ENCODE measurements around the gene CYLC2. TPM values are rescaled to one million over a fixed set of nuclear protein-coding genes. Genes with fewer than 3 reads are reported as not detected.

CYLC2 gene
- total RNA-seq: not detected

- no peak within 1 kb of the TSS for H3K4me3 Mint-ChIP-seq
- no peak for ATAC-seq
- no peaks in the 10 kb centered on the region for H3K4me1 Mint-ChIP-seq (ENCODE audit: low read depth)
- no peaks in the 10 kb centered on the region for H3K27me3 Mint-ChIP-seq (ENCODE audit: low read depth)
- no peaks in the 10 kb centered on the region for H3K9me3 Mint-ChIP-seq
- DNase-seq: no peak
- H3K36me3 Mint-ChIP-seq (ENCODE audit: insufficient read depth): no peaks in the 10 kb centered on the region
Observed at GRCh38 chr9:102995033-102995432, at the start of gene CYLC2. CYLC2 (plus strand) TSS chr9:102995333; CDS start chr9:102995381, 48 bp downstream.

DNA sequence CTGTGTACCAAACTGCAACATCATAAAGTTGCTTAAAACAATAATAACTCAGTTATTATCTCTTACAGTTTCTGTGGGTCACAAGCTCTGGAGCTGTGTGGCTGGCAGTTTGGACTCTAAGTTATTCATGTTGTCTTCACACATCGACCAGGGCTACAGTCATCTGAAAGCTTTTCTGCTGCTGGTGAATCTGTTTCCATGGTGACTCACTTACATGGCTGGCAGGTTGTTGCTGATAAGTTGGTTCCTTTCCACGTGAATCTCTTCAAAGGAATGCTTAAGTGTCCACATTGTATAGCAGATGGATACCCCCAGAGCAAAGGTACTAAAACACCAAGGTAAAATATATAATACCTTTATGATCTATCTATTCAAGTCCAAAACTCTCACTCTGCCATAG, 44.8 kb upstream of the CYLC2 start:
- Mint-ChIP-seq H3K36me3 (ENCODE audit: insufficient read depth) (no peaks in the 10 kb centered on the region), H3K9me3 (peaks cover 5% of the 10 kb centered on the region), H3K27me3 (ENCODE audit: low read depth) (no peaks in the 10 kb centered on the region), H3K4me3 (no peak overlapping the region), H3K4me1 (ENCODE audit: low read depth) (no peaks in the 10 kb centered on the region)
- no peak for ATAC-seq
- no peak for DNase-seq

GRCh38 chr9:102966999-102967398, 28.1 kb upstream of the CYLC2 start:
- Mint-ChIP-seq H3K4me3 (no peak overlapping the region), H3K27me3 (ENCODE audit: low read depth) (no peaks in the 10 kb centered on the region), H3K36me3 (ENCODE audit: insufficient read depth) (no peaks in the 10 kb centered on the region), H3K4me1 (ENCODE audit: low read depth) (no peaks in the 10 kb centered on the region), H3K9me3 (peaks cover 28% of the 10 kb centered on the region)
- no peak for ATAC-seq
- DNase-seq: no peak

DNA sequence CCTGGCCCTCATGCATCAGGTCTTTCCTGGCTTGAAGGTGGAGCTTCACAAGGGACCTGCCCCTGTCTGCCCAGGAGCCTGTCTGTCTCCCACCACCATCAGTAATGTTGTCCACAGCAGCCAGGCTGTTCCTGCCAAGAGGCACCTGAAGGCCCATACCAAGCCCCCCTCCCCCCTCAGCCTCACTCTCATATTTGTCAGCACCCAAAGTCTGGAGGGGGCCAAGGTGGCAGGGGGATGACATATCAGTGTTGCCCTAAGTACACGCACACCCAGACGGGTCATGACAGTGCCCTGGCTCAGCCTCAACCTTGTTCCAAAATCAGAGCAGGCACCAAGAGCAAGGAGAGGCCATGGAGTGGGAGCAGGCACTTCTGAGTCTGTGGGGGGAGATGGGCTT, 27.2 kb upstream of the CYLC2 start:
- no peaks in the 10 kb centered on the region for H3K27me3 Mint-ChIP-seq (ENCODE audit: low read depth)
- no peaks in the 10 kb centered on the region for H3K36me3 Mint-ChIP-seq (ENCODE audit: insufficient read depth)
- no peak overlapping the region for H3K4me3 Mint-ChIP-seq
- no peak for ATAC-seq
- H3K4me1 Mint-ChIP-seq (ENCODE audit: low read depth): no peaks in the 10 kb centered on the region
- DNase-seq: no peak
- peaks cover 30% of the 10 kb centered on the region for H3K9me3 Mint-ChIP-seq

DNA sequence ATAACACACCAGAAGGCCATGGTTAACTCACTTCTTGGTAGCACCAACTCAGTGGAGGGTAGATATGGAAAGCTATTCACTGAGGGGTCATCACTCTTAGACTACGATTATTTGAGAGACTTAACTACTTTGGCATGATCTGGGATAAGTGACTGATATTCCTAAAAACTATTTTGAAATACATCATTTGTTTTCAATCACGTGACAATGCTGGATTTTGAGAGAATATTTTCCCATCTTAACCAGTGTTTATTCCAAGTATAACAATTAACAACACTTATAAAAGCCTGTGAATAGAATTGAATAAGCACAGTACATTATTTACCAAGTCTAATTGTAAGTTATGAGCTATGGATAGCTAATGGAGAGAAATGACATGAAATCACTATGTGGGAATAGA, 22.4 kb upstream of the CYLC2 start:
- peaks cover 30% of the 10 kb centered on the region for H3K9me3 Mint-ChIP-seq
- no peak for ATAC-seq
- H3K4me3 Mint-ChIP-seq: no peak overlapping the region
- H3K4me1 Mint-ChIP-seq (ENCODE audit: low read depth): no peaks in the 10 kb centered on the region
- H3K36me3 Mint-ChIP-seq (ENCODE audit: insufficient read depth): no peaks in the 10 kb centered on the region
- H3K27me3 Mint-ChIP-seq (ENCODE audit: low read depth): no peaks in the 10 kb centered on the region
- no peak for DNase-seq

- no peaks in the 10 kb centered on the region for H3K4me1 Mint-ChIP-seq (ENCODE audit: low read depth)
- no peak overlapping the region for H3K4me3 Mint-ChIP-seq
- no peaks in the 10 kb centered on the region for H3K36me3 Mint-ChIP-seq (ENCODE audit: insufficient read depth)
- peaks cover 21% of the 10 kb centered on the region for H3K9me3 Mint-ChIP-seq
- ATAC-seq (no peak), DNase-seq (no peak)
- H3K27me3 Mint-ChIP-seq (ENCODE audit: low read depth): no peaks in the 10 kb centered on the region
Observed at GRCh38 chr9:102974530-102974929, 20.6 kb upstream of the CYLC2 start.

DNA sequence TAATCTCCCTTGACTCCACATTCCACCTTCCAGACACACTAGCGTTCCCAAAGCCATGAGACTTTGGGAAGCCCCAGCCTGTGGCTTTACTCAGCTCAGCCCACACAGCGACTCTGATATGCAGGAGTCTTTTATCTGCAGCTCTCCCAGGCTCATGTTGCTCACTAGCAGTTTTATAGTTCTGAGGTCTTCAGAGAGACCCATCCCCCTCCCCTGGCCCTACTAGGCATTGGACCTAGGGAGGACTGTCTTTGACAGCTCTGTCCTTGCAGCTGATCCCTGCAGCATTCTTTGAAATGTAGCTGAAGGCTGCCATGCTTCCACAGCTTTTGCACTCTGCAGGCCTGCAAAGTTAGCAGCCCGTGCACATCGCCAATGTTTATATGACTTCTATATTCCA, 19.9 kb upstream of the CYLC2 start:
- H3K36me3 Mint-ChIP-seq (ENCODE audit: insufficient read depth): no peaks in the 10 kb centered on the region
- DNase-seq (no peak), ATAC-seq (no peak)
- H3K27me3 Mint-ChIP-seq (ENCODE audit: low read depth): no peaks in the 10 kb centered on the region
- no peak overlapping the region for H3K4me3 Mint-ChIP-seq
- H3K4me1 Mint-ChIP-seq (ENCODE audit: low read depth): no peaks in the 10 kb centered on the region
- peaks cover 22% of the 10 kb centered on the region for H3K9me3 Mint-ChIP-seq

DNA sequence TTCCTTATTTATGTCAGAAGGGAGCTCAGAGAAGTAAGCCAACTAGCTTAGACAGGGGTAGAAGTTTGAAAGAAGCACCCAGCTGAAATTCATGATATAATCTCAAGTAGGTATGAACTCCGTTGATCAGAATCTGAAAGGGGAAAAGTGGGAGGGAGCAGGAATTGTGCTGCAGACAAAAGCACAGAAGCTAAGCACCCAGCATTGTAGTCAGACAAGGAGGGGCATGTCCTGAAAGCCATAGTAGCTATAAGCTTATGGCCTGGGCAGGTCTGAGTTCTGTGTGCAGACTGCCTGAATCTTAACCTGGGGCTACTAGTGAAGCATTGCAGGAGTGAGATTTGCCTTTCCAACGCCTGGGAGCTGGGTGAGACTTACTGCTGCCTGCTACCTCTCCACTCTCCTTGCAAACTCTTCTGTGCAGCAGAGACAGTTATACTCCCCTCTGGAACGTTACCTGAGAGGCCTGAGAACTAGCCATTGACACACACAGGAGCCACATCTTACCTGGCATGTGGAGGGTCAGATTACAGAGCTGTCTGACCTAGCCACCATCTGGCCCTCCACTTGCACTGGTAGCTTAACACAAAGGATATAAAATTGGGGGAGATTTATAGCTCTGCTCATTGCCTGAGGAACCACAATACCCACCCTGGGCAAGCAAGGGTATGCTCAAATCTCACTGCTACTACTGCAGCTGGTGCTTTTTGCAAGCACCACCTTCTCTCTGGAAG, 9.8 kb upstream of the CYLC2 start:
- peaks cover 7% of the 10 kb centered on the region for H3K9me3 Mint-ChIP-seq
- no peaks in the 10 kb centered on the region for H3K27me3 Mint-ChIP-seq (ENCODE audit: low read depth)
- no peak for DNase-seq
- no peak for ATAC-seq
- no peak overlapping the region for H3K4me3 Mint-ChIP-seq
- H3K4me1 Mint-ChIP-seq (ENCODE audit: low read depth): no peaks in the 10 kb centered on the region
- no peaks in the 10 kb centered on the region for H3K36me3 Mint-ChIP-seq (ENCODE audit: insufficient read depth)

DNA sequence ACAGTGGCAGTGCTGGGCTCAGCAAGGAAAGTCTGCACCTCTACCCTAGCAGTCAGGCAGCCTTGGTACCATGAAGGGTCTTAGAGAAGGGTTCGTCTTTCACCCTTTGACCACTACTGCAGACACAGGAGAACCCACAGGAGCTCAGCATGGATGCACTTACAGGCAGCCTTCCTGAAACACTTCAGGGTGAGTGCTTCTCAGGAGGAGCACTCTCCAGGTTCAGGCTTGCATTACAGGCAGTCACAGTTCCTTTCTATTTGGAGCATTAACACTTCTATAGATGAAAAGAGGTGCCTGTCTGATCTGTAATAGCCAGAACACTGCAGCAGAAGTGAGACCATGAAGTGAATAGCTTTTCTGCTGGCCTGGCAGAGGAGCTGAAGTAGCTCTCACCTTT, 8.7 kb upstream of the CYLC2 start:
- Mint-ChIP-seq H3K4me3 (no peak overlapping the region), H3K36me3 (ENCODE audit: insufficient read depth) (no peaks in the 10 kb centered on the region), H3K4me1 (ENCODE audit: low read depth) (no peaks in the 10 kb centered on the region), H3K9me3 (peaks cover 7% of the 10 kb centered on the region), H3K27me3 (ENCODE audit: low read depth) (no peaks in the 10 kb centered on the region)
- DNase-seq: no peak
- ATAC-seq: no peak

- no peaks in the 10 kb centered on the region for H3K27me3 Mint-ChIP-seq (ENCODE audit: low read depth)
- H3K4me1 Mint-ChIP-seq (ENCODE audit: low read depth): no peaks in the 10 kb centered on the region
- H3K36me3 Mint-ChIP-seq (ENCODE audit: insufficient read depth): no peaks in the 10 kb centered on the region
- DNase-seq (no peak), ATAC-seq (no peak)
- H3K4me3 Mint-ChIP-seq: no peak overlapping the region
- H3K9me3 Mint-ChIP-seq: no peaks in the 10 kb centered on the region
Observed at GRCh38 chr9:103003689-103004088, 8.6 kb downstream of the CYLC2 start.

DNA sequence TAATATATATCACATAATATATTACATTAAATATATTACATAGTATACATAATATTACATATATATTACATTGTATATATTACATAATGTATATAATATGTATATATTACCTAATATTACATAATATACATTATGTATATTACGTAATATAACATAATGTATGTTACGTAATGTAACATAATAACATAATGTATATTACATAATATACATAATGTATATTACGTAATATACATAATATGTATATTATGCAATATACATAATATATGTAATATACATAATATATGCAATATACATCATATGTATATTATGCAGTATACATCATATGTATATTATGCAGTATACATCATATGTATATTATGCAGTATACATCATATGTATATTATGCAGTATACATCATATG, 19.1 kb downstream of the CYLC2 start:
- DNase-seq: no peak
- H3K27me3 Mint-ChIP-seq (ENCODE audit: low read depth): no peaks in the 10 kb centered on the region
- no peaks in the 10 kb centered on the region for H3K4me1 Mint-ChIP-seq (ENCODE audit: low read depth)
- no peaks in the 10 kb centered on the region for H3K36me3 Mint-ChIP-seq (ENCODE audit: insufficient read depth)
- no peak for ATAC-seq
- no peak overlapping the region for H3K4me3 Mint-ChIP-seq
- H3K9me3 Mint-ChIP-seq: peaks cover 3% of the 10 kb centered on the region

DNA sequence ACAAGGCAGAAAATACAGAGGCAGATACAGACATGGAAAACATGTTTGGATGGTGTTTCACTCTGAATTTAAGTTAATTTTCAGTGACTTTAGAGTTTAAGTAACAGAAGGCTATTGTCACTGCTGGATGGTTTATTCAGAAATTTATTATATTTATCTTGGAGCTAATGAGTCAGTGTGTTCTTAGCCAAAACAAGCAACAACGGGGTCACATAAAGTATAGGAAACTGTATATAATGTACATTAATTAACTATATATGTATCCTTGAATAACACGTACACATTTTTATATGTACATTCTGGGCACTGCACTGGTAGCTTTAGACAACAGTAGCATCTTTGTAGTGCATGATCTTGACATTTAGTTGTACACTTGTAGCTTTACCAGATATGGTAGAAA, 30.7 kb downstream of the CYLC2 start:
- no peak overlapping the region for H3K4me3 Mint-ChIP-seq
- H3K9me3 Mint-ChIP-seq: peaks cover 12% of the 10 kb centered on the region
- no peak for DNase-seq
- no peak for ATAC-seq
- no peaks in the 10 kb centered on the region for H3K27me3 Mint-ChIP-seq (ENCODE audit: low read depth)
- no peaks in the 10 kb centered on the region for H3K36me3 Mint-ChIP-seq (ENCODE audit: insufficient read depth)
- H3K4me1 Mint-ChIP-seq (ENCODE audit: low read depth): no peaks in the 10 kb centered on the region

DNA sequence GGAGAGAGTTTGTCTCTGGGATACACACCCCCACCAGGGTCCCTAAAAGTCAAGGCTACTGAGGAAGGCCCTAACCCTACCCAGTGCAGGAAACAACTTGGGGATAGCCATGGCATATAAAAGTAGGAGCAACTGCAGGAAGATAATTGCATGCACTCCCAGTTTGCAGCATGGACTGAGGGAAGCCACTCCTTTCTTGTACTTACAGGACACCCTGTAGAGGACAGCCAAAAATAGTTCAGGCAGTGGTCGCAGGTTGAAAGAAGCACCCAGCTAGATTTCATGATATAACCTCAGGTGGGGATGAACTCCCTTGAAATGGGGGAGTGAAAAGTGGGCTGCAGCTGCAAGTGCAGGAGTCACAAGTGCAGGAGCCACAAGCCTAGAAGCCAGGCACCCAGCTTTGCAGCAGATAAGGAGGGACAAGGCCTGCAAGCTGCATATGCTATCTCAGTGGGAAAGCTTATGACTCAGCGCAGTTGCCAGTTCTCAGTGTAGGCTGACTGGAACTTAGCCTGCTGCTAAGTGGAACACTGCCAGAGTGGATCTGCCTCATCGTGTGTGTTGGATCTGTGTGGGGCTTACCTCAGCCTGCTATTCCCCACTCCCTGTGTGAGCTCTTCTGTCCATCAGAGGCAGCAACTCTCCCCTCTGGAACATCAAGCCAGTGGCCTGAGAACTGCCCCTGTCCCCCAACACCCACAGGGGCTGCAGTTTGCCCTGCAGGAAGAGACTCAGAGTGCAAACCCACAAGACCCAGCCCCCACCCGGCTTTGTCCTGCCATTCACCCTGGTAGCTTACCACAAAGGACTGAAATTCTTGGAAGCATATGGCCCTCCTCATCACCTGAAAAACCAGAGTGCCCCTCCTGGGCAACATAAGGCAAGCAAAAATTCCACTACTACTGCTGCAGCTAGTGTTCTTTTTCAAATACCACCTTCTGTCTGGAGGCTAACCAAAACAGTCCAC, 42.7 kb downstream of the CYLC2 start:
- Mint-ChIP-seq H3K4me3 (no peak overlapping the region), H3K9me3 (peaks cover 13% of the 10 kb centered on the region), H3K36me3 (ENCODE audit: insufficient read depth) (no peaks in the 10 kb centered on the region), H3K27me3 (ENCODE audit: low read depth) (no peaks in the 10 kb centered on the region), H3K4me1 (ENCODE audit: low read depth) (no peaks in the 10 kb centered on the region)
- DNase-seq: no peak
- ATAC-seq: no peak

DNA sequence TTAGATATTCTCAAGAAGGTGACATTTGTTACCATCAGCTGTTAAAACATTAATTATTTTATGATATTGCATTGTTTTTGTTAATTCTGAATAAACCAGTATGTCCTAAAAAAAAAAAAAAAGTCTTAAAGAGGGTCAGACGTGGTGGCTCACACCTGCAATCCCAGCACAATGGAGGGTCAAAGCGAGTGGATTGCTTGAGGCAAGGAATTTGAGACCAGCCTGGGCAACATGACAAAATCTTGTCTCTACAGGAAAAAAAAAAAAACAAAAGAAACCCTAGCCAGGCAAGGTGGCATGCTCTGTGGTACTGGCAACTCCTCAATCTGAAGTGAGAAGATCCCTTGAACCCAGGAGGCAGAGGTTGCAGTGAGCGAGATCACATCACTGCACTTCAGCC, 46.8 kb downstream of the CYLC2 start:
- Mint-ChIP-seq H3K4me1 (ENCODE audit: low read depth) (no peaks in the 10 kb centered on the region), H3K9me3 (peaks cover 9% of the 10 kb centered on the region), H3K36me3 (ENCODE audit: insufficient read depth) (no peaks in the 10 kb centered on the region), H3K4me3 (no peak overlapping the region), H3K27me3 (ENCODE audit: low read depth) (no peaks in the 10 kb centered on the region)
- DNase-seq (no peak), ATAC-seq (no peak)
